Measurements from ENCODE around the gene SCARB1. TPM values are rescaled to one million over a fixed set of nuclear protein-coding genes. Genes with fewer than 3 reads are reported as not detected.

SCARB1 gene
- total RNA-seq, 1 experiment from 2014 or later, result 106 TPM

DNA sequence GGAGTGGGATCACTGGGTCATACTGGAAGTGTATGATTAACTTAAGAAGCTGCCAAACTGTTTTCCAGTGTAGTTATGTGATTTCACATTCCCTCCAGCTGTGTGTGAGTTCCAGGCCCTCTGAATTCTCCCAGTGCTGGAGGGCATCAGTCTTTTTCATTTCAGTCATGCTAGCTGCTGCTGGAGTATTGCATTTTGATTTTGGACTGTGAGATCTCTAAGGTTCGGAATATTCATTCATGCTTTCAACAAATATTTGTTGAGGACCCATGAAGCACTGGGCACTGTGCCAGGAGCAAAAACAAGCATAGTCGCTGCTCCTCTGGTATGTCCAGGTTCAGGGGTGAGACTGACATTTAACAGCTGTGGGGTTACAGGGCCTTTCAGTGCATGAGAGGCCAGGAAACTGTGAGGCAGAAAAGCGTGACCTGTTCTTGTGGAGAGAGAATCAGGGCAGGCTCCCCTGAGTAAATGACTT lies 133.2 kb downstream of the SCARB1 start:
- ChIA-PET POLR2A (interaction anchor here (0.6 kb wide), 1 partner anchor 97 kb away, joined by 3 read pairs; no protein-coding TSS in a partner anchor), CTCF (no interaction called here)
- no peak for DNase-seq
- Mint-ChIP-seq H3K27me3 (ENCODE audit: insufficient read depth, unreplicated experiment) (no peaks in the 10 kb centered on the region), H3K36me3 (ENCODE audit: insufficient read depth, unreplicated experiment) (no peaks in the 10 kb centered on the region), H3K9me3 (ENCODE audit: unreplicated experiment) (no peaks in the 10 kb centered on the region), H3K4me3 (ENCODE audit: unreplicated experiment) (no peak overlapping the region), H3K27ac (ENCODE audit: unreplicated experiment) (no peak overlapping the region), H3K4me1 (ENCODE audit: low read depth, unreplicated experiment) (peaks cover 8% of the 10 kb centered on the region)
- H3K4me1 ChIP-seq, result peaks cover 24% of the 10 kb centered on the region
- H3K36me3 ChIP-seq (ENCODE audit: control insufficient read depth, insufficient read depth, low read length), result no peaks in the 10 kb centered on the region
- TF ChIP-seq, protein P1, sequence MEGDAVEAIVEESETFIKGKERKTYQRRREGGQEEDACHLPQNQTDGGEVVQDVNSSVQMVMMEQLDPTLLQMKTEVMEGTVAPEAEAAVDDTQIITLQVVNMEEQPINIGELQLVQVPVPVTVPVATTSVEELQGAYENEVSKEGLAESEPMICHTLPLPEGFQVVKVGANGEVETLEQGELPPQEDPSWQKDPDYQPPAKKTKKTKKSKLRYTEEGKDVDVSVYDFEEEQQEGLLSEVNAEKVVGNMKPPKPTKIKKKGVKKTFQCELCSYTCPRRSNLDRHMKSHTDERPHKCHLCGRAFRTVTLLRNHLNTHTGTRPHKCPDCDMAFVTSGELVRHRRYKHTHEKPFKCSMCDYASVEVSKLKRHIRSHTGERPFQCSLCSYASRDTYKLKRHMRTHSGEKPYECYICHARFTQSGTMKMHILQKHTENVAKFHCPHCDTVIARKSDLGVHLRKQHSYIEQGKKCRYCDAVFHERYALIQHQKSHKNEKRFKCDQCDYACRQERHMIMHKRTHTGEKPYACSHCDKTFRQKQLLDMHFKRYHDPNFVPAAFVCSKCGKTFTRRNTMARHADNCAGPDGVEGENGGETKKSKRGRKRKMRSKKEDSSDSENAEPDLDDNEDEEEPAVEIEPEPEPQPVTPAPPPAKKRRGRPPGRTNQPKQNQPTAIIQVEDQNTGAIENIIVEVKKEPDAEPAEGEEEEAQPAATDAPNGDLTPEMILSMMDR (IDR thresholded peaks at IDR 0.05; ENCODE audit: insufficient read depth in 1 of 2, low read depth in 1 of 2, low read length in 1 of 2, severe bottlenecking in 1 of 2, unreplicated experiment in 1 of 2), result no peak
- intact Hi-C loops (cut with micrococcal nuclease; ENCODE audit: unreplicated experiment), result no loop called here
- H3K9me3 ChIP-seq, result no peaks in the 10 kb centered on the region
- BruUV-seq (replicated peaks), result no TSS peak
- H3K4me3 ChIP-seq (ENCODE audit: low read depth, low read length), result no peak overlapping the region
- no peaks in the 10 kb centered on the region for H3K27me3 ChIP-seq (replicated peaks; ENCODE audit: control insufficient read depth, insufficient read depth, low read length)

DNA sequence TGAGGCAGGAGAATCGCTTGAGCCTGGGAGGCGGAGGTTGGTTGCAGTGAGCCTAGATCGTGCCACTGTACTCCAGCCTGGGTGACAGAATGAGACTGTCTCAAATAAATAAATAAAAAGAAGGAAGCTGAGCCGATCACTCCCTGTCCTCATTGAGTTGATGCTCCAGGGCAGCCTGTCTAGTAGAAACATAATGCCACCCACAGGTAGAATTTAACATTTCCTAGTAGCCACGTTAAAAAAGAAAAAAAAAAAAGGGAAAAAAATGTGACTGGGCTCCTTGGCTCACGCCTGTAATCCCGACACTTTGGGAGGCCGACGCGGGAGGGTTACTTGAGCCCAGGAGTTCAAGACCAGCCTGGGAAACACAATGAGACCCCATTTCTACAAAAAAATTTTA lies 135.7 kb downstream of the SCARB1 start:
- Mint-ChIP-seq H3K27ac (ENCODE audit: unreplicated experiment) (no peak overlapping the region), H3K4me1 (ENCODE audit: low read depth, unreplicated experiment) (peaks cover 4% of the 10 kb centered on the region), H3K27me3 (ENCODE audit: insufficient read depth, unreplicated experiment) (no peaks in the 10 kb centered on the region), H3K9me3 (ENCODE audit: unreplicated experiment) (no peaks in the 10 kb centered on the region), H3K4me3 (ENCODE audit: unreplicated experiment) (no peak overlapping the region), H3K36me3 (ENCODE audit: insufficient read depth, unreplicated experiment) (no peaks in the 10 kb centered on the region)
- DNase-seq, result no peak
- ChIA-PET CTCF (no interaction called here), POLR2A (no interaction called here)
- TF ChIP-seq, protein P1 (IDR thresholded peaks at IDR 0.05; ENCODE audit: insufficient read depth in 1 of 2, low read depth in 1 of 2, low read length in 1 of 2, severe bottlenecking in 1 of 2, unreplicated experiment in 1 of 2), result no peak
- Histone ChIP-seq H3K36me3 (ENCODE audit: control insufficient read depth, insufficient read depth, low read length) (no peaks in the 10 kb centered on the region), H3K9me3 (no peaks in the 10 kb centered on the region), H3K4me3 (ENCODE audit: low read depth, low read length) (no peak overlapping the region), H3K4me1 (peaks cover 22% of the 10 kb centered on the region), H3K27me3 (replicated peaks; ENCODE audit: control insufficient read depth, insufficient read depth, low read length) (no peaks in the 10 kb centered on the region)
- intact Hi-C loops (cut with micrococcal nuclease; ENCODE audit: unreplicated experiment), result no loop called here
- no TSS peak for BruUV-seq (replicated peaks)

DNA sequence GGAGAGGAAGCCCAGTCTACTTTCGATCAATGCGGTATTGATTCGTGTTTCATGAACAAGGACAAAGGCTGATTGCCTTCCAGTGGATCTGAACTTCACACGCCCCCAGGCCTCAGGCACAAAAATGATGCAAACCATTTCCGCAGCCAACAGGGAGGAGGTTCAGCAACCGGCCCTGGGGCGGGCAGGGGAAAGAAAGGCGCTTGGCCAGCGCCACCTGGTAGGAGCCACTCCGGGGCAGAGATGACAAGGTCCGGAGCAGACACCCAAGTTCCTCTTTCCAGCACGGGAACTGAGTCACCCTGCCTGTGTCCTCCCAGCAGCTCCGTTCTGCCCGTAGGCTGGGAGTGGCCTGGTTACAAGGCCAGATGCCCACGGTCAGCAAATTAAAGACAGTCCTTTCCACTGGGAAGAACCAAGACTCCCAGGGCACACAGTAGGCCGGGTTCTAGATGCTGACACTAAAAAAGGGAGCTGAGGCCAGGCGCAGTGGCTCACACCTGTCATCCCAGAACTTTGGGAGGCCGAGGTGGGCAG lies 136.3 kb downstream of the SCARB1 start:
- Histone ChIP-seq H3K9me3 (no peaks in the 10 kb centered on the region), H3K27me3 (replicated peaks; ENCODE audit: control insufficient read depth, insufficient read depth, low read length) (no peaks in the 10 kb centered on the region), H3K4me1 (peaks cover 16% of the 10 kb centered on the region), H3K4me3 (ENCODE audit: low read depth, low read length) (no peak overlapping the region), H3K36me3 (ENCODE audit: control insufficient read depth, insufficient read depth, low read length) (no peaks in the 10 kb centered on the region)
- Mint-ChIP-seq H3K4me1 (ENCODE audit: low read depth, unreplicated experiment) (no peaks in the 10 kb centered on the region), H3K27me3 (ENCODE audit: insufficient read depth, unreplicated experiment) (no peaks in the 10 kb centered on the region), H3K27ac (ENCODE audit: unreplicated experiment) (no peak overlapping the region), H3K4me3 (ENCODE audit: unreplicated experiment) (no peak overlapping the region), H3K36me3 (ENCODE audit: insufficient read depth, unreplicated experiment) (no peaks in the 10 kb centered on the region), H3K9me3 (ENCODE audit: unreplicated experiment) (no peaks in the 10 kb centered on the region)
- CTCF ChIA-PET, result no interaction called here
- no peak for DNase-seq
- intact Hi-C loops (cut with micrococcal nuclease; ENCODE audit: unreplicated experiment), result no loop called here
- POLR2A ChIA-PET, result no interaction called here
- no TSS peak for BruUV-seq (replicated peaks)
- TF ChIP-seq, protein P1 (IDR thresholded peaks at IDR 0.05; ENCODE audit: insufficient read depth in 1 of 2, low read depth in 1 of 2, low read length in 1 of 2, severe bottlenecking in 1 of 2, unreplicated experiment in 1 of 2), result no peak

Other genes with a start within 250 kb of the SCARB1 start
- gene UBC, start 50.8 kb upstream of the SCARB1 start, total RNA-seq (2022), result 782 and 880 TPM in 2 replicates
- gene DHX37, start 125.3 kb upstream of the SCARB1 start, total RNA-seq (2022), result 34.9 and 35.9 TPM in 2 replicates
- 19.6 and 20.6 TPM in 2 replicates for gene BRI3BP, start 129.8 kb upstream of the SCARB1 start, total RNA-seq (2022)
- gene AACS, start 201.6 kb upstream of the SCARB1 start, total RNA-seq (2022), result 31.3 and 31.8 TPM in 2 replicates